ENCODE results near the gene ABCC4. TPM values are rescaled to one million over a fixed set of nuclear protein-coding genes. Genes with fewer than 3 reads are reported as not detected.
A peak's percentile ranks its signal among the peaks of the same experiment; 100 is the strongest.

Gene ABCC4
- total and polyA plus RNA-seq, 9 of the 15 experiments (the other 6 are each of a cell fraction or from before 2014, with no cell fraction given): 9.4 to 46.1 (median 25.4) TPM

GRCh38 chr13:95234242-95234641 lies 67.0 kb downstream of the ABCC4 start:
- Histone ChIP-seq H3K4me2 (ENCODE audit: insufficient read depth, low read length) (no peak overlapping the region), H3K4me3 (no peak overlapping the region), H3K27me3 (ENCODE audit: control insufficient read depth in 2 of 2, insufficient read depth in 2 of 2, low read length in 2 of 2) (no peaks in the 10 kb centered on the region), H3K36me3 (ENCODE audit: control insufficient read depth, insufficient read depth, low read length) (peaks cover 43% of the 10 kb centered on the region; the same call in 2 of the 3 replicates), H4K20me1 (replicated peaks; ENCODE audit: control insufficient read depth, insufficient read depth, low read length) (no peaks in the 10 kb centered on the region), H3K9me3 (replicated peaks; ENCODE audit: control insufficient read depth, insufficient read depth, low read depth, low read length) (no peaks in the 10 kb centered on the region), H3K27ac (ENCODE audit: extremely low read depth, low read depth, low read length) (no peak overlapping the region), H3K4me1 (replicated peaks in 1 of 2; ENCODE audit: control insufficient read depth in 2 of 2, insufficient read depth in 2 of 2, low read length in 2 of 2) (peaks cover 0 to 14% of the 10 kb centered on the region in 2 experiments; a peak in 2 of 5 replicates), H2AFZ (ENCODE audit: low read depth, low read length) (no peak overlapping the region), H3K9ac (ENCODE audit: insufficient read depth in 1 of 2, low read depth in 2 of 2, low read length in 2 of 2) (no peak overlapping the region), H3K9me1 (ENCODE audit: control insufficient read depth, insufficient read depth, low read length) (no peaks in the 10 kb centered on the region), H3K79me2 (ENCODE audit: control insufficient read depth, insufficient read depth, low read length) (peaks cover 26% of the 10 kb centered on the region)
- no peak for FAIRE-seq
- 92% methylated on average over 2 of the region's 2 CpGs for WGBS (ENCODE audit: insufficient coverage, low coverage, missing lambda C conversion rate)
- ChIA-PET POLR2A (interaction anchor here (0.6 kb wide), 1 partner anchor 475 kb away, joined by 3 read pairs; no protein-coding TSS in a partner anchor), CTCF (ENCODE audit: low intra/inter-chr PET ratio) (no interaction called here)
- no TSS peak for BruUV-seq (replicated peaks)
- no peak for TF ChIP-seq SUPT5H (IDR thresholded peaks at IDR 0.05)
- in situ Hi-C loops (cut with MboI): no loop called here
- no peak for ATAC-seq
- intact Hi-C loops (cut with micrococcal nuclease): no loop called here
- DNase-seq (ENCODE audit: extremely low read depth in 1 of 4, low spot score in 3 of 4): no peak

DNA sequence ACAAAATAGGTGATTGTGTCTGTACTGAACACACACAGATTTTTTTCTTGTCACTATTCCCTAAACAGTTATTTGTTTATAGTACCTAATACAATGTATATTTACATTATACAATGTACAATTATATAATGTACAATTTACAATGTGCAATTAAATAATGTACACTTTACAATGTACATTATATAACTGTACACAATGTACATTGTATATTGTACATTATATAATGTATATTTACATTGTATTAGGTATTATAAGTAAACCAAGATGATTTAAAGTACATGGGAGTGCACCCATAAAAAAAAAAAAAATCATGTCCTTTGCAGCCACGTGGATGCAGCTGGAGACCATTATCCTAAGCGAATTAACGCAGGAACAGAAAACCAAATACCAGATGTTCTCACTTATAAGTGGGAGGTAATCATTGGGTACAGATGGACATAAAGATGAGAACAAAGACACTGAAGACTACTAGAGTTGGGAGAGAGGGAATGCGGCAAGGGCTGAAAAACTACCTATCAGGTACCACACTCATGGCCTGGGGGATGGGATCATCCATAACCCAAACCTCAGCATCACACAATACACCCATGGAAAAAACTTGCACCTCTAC lies 68.1 kb downstream of the ABCC4 start:
- TF ChIP-seq ZNF354B (CRISPR knock-in tag; IDR thresholded peaks at IDR 0.05): no peak
- TF ChIP-seq CBFA2T3 (IDR thresholded peaks at IDR 0.05): peak; percentile 34; the same call in 1 of the 2 replicates
- in situ Hi-C loops (cut with MboI): no loop called here
- Histone ChIP-seq H3K9me1 (ENCODE audit: control insufficient read depth, insufficient read depth, low read length) (no peaks in the 10 kb centered on the region), H3K4me2 (ENCODE audit: insufficient read depth, low read length) (no peak overlapping the region), H3K27me3 (ENCODE audit: control insufficient read depth in 2 of 2, insufficient read depth in 2 of 2, low read length in 2 of 2) (no peaks in the 10 kb centered on the region), H3K9ac (ENCODE audit: insufficient read depth in 1 of 2, low read depth in 2 of 2, low read length in 2 of 2) (no peak overlapping the region), H3K79me2 (ENCODE audit: control insufficient read depth, insufficient read depth, low read length) (peaks cover 29% of the 10 kb centered on the region), H3K27ac (ENCODE audit: extremely low read depth, low read depth, low read length) (no peak overlapping the region), H4K20me1 (replicated peaks; ENCODE audit: control insufficient read depth, insufficient read depth, low read length) (no peaks in the 10 kb centered on the region), H3K9me3 (replicated peaks; ENCODE audit: control insufficient read depth, insufficient read depth, low read depth, low read length) (no peaks in the 10 kb centered on the region), H3K4me1 (replicated peaks in 1 of 2; ENCODE audit: control insufficient read depth in 2 of 2, insufficient read depth in 2 of 2, low read length in 2 of 2) (peaks cover 0 to 16% of the 10 kb centered on the region in 2 experiments; a peak in 3 of 5 replicates), H2AFZ (ENCODE audit: low read depth, low read length) (no peak overlapping the region), H3K4me3 (no peak overlapping the region), H3K36me3 (ENCODE audit: control insufficient read depth, insufficient read depth, low read length) (peaks cover 43% of the 10 kb centered on the region; the same call in 2 of the 3 replicates)
- CTCF ChIA-PET (ENCODE audit: low intra/inter-chr PET ratio): no interaction called here
- WGBS (ENCODE audit: insufficient coverage, low coverage, missing lambda C conversion rate): 74% methylated on average over 4 of the region's 4 CpGs
- BruUV-seq (replicated peaks): no TSS peak
- FAIRE-seq (no peak), ATAC-seq (no peak), DNase-seq (ENCODE audit: extremely low read depth in 1 of 4, low spot score in 3 of 4) (peak in 2 of 4 experiments; percentile 15 to 17)
- POLR2A ChIA-PET: interaction anchor here (0.6 kb wide), 1 partner anchor 727 kb away, joined by 3 read pairs; no protein-coding TSS in a partner anchor
- intact Hi-C loops (cut with micrococcal nuclease): no loop called here

All from K562 (cell line).